DMS79 (cell line): ENCODE measurements around the gene TPSAB1.

Experiments used
- DNase-seq: peaks from one replicate; lab custom pipeline; 2025; lab: John Stamatoyannopoulos, UW

The TPSAB1 gene

DNA sequence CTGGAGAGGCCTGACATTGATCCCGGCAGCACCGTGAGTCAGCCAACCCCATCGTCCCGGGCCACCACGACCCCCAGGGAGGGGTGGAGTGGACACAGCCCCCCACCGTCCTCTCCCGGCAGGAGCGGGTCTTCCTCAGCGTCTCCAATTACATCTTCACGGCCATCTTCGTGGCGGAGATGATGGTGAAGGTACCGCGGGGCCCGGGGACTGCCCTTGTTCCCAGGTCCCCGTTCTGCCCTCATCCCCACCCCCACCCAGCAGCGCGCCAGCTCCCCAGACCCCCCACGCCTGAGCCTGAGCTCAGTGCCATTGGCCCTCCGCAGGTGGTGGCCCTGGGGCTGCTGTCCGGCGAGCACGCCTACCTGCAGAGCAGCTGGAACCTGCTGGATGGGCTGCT lies 30.0 kb upstream of the TPSAB1 start:
- no peak for DNase-seq

GRCh38 chr16:1211451-1212268 lies 28.8 kb upstream of the TPSAB1 start:
- DNase-seq: no peak

DNA sequence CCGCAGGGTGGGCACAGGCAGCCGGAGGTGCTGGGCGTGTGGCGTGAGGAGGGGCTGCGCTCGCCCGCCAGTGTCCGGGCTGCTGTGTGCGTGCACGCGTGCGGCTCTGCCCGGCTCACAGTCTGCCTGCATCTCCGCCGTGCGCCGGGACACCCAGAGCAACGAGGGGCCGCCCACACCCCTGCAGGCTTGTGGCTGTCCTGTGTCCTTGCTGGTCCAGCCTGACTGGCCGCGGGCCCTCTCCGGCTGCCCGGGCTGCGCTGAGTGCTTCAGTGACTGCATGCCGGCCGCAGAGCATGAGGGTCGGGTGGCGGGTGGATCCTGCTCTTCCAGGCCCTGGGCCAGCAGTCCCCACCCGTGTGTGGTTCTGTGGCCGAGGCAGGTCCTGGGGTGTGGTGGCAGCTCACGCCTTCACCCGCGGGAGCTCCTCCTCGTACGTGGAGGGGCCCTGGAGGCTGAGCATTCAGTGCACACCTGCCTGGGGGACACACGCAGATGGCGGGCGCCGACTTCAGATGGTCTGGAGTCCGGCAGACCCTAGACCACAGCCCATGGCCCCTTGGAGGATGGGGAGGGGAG lies 27.8 kb upstream of the TPSAB1 start:
- no peak for DNase-seq

DNA sequence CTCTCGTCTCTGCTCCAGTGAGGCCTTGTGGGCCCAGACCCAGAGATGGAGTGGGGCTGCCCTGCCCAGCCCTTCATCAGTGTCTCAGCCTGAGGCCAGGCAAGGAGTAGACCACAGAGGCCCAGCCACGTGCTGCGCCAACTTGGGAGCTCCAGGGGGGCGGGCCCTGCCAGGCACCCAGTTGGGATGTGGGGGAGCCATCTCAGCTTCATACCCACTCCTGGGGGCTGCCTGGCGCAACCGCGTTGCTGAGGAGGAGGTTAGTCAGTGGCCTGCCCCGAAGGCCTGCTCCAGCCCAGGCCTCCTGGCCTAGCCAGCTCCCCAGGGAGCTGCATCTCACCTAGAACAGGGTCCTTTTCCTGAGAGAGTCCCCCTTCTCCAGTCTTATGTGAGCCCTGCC lies 27.3 kb upstream of the TPSAB1 start:
- no peak for DNase-seq

DNA sequence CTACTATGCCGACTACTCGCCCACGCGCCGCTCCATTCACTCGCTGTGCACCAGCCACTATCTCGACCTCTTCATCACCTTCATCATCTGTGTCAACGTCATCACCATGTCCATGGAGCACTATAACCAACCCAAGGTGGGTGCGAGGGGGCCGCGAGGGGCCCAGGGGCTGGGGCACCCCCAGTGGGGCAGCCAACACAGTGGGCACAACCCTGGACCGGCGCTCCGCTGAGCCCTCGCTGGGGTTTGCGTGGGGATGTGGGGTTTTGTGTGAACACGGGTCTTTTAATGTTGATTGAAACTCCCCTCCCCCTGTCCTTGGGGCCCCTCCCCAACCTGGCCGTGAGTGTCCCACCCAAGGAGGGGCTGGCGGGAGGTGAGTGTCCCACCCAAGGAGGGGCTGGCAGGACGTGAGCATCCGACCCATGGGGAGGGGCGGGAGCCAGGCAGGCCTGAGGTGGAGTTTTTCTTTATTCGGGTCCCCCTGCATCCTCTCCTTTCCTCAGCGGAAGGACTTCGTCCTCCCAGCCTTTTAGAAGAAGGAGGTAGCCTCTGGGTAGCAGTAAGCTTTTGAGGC lies 26.6 kb upstream of the TPSAB1 start:
- DNase-seq: no peak

DNA sequence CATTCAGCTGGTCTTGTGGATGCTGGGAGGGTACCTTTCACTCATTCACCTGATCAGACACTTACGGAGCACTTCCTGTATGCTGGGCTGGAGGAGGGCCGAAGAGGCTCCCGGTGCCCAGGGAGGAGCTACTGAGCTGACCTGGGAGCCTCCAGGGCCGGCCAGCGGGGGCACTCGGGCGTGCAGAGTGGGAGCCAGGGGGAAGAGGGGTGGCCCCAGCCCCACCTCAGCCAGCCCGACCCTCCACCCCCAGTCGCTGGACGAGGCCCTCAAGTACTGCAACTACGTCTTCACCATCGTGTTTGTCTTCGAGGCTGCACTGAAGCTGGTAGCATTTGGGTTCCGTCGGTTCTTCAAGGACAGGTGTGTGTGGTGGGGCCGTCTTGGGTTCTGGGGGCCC lies 25.8 kb upstream of the TPSAB1 start:
- DNase-seq: no peak

DNA sequence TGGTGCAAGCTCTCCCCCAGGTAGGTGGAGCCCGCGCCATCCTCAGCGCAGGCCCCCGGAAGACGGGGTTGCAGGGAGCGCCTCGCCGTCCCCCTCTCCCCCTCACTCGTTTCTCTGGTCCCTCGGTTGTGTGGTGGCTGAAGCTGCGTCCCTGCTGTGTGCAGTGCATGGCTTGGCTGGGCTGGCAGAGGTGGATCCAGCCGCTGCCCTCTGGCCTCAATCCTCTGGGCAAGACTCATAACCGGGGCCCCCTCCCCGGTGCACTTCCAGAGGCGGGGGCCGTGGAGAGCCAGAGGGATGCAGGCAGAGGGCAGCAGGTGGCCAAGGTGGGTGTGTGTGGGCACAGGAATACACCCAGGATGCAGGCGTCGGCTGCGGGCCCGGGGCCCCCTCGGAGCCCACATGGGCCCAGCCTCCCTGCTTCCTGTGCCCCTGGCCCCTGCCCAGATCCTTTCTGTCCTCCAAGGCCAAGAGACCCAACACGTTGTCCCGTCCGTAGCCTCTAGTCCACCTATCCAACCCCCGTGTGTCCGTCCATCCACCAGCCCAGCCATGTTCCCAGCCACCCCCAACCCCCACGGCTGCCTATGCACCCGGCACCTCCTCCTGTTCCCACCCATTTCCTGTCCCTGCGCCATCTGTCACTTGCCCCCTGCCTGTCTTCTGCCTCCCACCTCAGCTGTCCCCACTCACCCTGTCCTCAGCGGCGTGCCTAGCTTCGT lies 24.8 kb upstream of the TPSAB1 start:
- DNase-seq: no peak

- DNase-seq: no peak
These were observed 24.2 kb upstream of the TPSAB1 start for GRCh38 chr16:1216296-1216619.

- no peak for DNase-seq
These were observed 23.7 kb upstream of the TPSAB1 start for GRCh38 chr16:1216681-1217400.

DNA sequence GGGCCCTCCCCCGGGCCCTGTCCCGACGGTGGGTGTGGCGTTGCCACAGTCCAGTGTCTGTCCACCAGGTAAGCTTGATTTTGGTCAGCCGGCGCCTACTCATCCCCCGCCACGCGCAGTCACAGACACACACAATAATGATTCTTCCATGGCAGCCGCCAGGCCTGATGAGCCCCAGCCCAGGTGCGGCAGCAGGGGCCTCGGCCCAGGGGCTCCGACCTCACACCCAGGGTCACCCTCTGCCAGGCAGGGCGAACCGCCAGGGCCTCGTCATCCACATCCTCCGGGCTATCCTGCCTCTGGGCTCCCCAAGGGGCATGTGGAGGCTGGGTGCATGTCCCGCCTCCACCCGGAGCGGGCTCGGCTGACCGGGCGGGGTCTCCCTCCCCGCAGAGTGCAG lies 23.0 kb upstream of the TPSAB1 start:
- no peak for DNase-seq

GRCh38 chr16:1218061-1218929 lies 22.2 kb upstream of the TPSAB1 start:
- no peak for DNase-seq

DNA sequence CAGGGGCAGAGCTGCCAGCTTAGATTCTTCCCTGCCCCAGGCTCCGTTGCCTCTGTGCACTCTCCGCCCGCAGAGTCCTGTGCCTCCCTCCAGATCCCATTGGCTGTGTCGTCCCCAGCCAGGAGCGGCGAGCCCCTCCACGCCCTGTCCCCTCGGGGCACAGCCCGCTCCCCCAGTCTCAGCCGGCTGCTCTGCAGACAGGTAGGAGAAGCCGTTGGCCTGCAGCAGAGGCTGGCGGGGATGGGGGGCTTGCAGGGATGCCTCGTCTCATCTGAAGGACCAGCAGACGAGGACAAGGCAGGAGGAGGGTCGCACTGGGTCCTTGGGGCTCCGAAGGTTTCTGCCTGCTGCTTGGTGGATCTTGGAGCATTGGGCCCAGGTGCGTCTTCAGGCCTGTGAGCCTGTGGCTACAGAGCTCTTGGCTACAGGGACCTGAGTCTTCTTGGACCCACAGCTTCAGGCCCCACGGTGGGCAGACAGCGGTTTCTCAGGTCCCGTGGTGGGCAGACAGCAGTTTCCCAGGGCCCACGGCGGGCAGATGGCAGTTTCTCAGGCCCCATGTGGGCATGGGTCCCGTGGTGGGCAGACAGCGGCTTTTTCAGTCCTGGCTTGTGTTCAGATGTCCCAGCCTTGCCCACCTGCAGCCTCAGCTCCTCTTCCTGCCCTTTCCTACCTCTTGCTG lies 21.4 kb upstream of the TPSAB1 start:
- DNase-seq: no peak

- no peak for DNase-seq
These were observed 20.3 kb upstream of the TPSAB1 start for GRCh38 chr16:1220098-1220728.

- no peak for DNase-seq
These were observed 19.5 kb upstream of the TPSAB1 start for GRCh38 chr16:1220841-1221627.

DNA sequence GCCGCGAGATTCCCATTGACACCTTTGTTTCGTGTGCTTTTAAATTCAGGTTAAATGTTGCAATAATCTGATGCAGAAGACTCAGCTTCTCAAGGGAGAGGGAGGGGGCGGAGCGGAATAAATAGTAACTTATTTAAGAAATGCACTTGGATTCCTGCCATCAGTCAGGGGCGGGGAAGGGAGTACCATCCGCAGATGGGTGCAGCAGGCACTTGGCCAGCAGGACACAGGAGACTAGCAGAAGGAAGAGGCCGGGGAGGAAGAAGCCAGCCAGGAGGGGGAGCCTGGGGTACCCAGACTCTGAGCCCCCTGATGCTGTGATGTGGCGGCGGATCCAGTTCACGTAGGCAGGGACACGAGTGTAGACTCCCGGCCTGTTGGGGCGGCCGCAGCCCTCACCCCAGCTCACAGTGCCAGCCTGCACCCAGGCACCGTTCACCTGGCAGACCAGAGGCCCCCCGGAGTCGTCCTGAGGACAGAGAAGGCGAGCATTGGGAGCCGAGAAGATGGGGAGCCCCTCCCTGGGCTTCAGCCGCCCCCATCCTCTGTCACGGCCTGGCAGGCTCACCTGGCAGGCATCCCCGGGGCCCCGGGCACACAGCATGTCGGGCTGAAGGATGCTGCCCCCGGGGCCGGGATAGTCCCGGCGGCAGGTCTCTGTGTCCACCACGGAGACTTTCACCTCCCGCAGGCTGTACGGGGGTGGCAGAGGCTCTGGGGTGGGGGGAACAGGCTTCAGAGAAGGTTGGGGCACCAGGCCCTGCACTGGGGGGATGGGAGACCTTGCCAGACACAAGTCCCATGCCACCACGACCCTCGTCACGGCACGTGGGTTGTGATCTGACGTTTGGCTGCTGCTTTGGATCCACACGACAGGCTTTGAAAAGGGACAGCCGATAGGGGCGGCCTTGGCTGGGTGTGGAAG lies 18.6 kb upstream of the TPSAB1 start:
- no peak for DNase-seq

GRCh38 chr16:1222553-1223354 lies 17.8 kb upstream of the TPSAB1 start:
- no peak for DNase-seq
